A549 treated with ZK216348 at 1 μM for 4 hours (cell line): ENCODE measurements around the gene YIPF6. TPM values are rescaled to one million over a fixed set of nuclear protein-coding genes. Genes with fewer than 3 reads are reported as not detected.

Experiments
- total RNA-seq: library from RNA; stranded (reverse); fragments of 200-300 nt; extraction: Qiagen RNA extraction; gene quantifications from 5 replicates; pipeline ENCODE4 v1.2.3, GENCODE V29; 2022; ENCODE audit warnings: low read depth

Gene YIPF6, protein sequence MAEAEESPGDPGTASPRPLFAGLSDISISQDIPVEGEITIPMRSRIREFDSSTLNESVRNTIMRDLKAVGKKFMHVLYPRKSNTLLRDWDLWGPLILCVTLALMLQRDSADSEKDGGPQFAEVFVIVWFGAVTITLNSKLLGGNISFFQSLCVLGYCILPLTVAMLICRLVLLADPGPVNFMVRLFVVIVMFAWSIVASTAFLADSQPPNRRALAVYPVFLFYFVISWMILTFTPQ
- 28.7 to 37.8 TPM (median 30.6 TPM) in 5 replicates for total RNA-seq

GRCh38 chrX:68498508-68499379 is at the start of gene YIPF6:
Gene YIPF6 (plus strand): TSS chrX:68499051. CDS start chrX:68499067, 16 bp downstream.

Other genes starting within 250 kb of the YIPF6 start
- 1.4 to 2.4 TPM (median 1.5 TPM) in 5 replicates for gene OPHN1, start 65.6 kb upstream of the YIPF6 start, total RNA-seq
- 0.79 to 2.0 TPM (median 1.7 TPM) in 5 replicates for gene STARD8, start 148.6 kb downstream of the YIPF6 start, total RNA-seq